SKM-1 treated with dmso at 0.1 percent for 144 hours (cell line): ENCODE measurements around the gene PCDHB4.
"Not testable (repeated sequence)": the region's sequence is repeated elsewhere in the genome, so short reads cannot be mapped to it uniquely, and the experiment has no call there.

ENCODE experiments used
- DNase-seq: peaks from one replicate; lab custom pipeline; 2025; ENCODE audit not compliant: unreplicated experiment; lab: John Stamatoyannopoulos, UW

The PCDHB4 gene

DNA sequence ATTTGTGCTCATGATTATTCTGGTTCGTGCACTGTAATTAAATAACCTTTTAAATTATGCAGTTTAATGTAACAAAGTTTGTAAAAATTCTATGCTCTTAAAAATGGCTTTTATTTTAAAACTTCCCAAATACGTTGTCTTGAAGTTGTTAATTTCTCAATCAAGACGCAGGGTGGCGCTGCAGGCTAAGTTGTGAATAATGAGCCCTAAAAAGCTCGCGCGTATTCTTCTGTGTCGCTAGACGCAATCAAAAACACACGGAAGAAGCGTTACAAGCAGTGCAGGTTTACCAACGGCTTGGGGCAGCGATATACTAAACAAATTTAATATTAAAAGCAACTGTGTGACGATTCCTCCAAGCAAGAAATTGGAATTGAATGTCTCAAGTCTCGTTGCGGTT lies at the start of gene PCDHB4:
Gene PCDHB4 (plus strand): TSS at position 256 of the 400 bp plus-strand sequence. CDS start 181 bp downstream, outside the sequence.
- DNase-seq = no peak

DNA sequence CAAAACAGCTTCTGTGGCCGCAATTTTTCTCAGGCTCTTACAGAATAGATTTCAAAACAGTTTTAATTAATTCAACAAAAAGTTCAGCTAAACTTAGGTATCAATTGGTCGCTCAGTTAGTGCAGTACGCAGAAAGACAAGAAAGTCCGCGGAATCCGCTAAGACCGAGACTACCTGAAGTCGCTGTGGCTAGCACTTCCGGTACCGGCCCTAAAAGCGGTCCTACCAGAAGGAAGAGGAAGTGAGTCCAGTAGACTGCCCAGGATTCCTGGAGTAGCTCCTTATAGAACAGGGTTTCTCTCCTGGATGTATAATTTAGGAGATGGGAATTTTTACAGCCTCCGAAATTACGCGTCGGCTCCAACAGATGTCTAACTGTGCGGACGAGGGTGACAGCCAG lies 43.8 kb upstream of the PCDHB4 start:
- no peak for DNase-seq

DNA sequence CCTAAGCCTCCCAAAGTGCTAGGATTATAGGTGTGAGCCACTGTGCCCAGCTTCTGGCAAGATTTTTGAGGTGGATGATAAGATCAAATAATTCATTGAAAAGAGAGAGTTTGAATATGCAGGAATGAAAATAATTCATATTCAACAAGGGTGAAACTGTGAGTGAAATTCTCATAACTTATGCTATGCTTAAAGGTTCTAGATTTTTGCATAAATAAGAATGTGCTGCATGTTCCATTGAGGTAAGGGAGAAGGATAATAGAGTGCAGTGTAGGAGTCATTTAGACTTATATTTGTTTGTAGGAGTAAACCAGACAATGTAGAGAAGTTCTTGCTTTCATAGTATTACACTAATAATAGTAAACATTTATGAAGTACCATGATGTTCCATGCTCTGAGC lies 39.4 kb upstream of the PCDHB4 start:
- DNase-seq = no peak

DNA sequence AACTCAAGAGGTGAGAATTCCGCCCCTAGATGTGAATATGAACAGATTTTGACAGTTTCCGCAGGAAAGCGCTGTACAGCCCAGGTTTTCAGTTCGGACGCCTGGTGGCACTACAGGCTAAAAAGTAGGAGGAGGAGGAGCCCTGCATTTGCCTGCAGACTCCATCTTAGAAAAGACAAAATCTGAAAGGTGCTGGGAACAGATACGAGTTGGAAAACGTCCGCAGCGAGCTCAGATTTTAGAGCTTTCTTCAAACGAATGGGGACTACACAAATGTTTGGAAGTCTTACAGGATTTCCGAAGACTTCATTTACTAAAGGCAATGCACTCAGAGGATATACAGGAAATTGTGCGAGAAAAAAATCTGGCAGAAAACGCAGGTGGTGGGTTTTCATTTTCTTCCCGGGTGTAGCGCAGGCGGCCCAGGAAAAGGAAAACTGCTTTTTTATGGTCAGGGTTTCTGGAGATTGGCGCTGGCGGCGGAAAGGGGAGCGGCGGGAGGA lies 37.1 kb upstream of the PCDHB4 start:
- DNase-seq = no peak

DNA sequence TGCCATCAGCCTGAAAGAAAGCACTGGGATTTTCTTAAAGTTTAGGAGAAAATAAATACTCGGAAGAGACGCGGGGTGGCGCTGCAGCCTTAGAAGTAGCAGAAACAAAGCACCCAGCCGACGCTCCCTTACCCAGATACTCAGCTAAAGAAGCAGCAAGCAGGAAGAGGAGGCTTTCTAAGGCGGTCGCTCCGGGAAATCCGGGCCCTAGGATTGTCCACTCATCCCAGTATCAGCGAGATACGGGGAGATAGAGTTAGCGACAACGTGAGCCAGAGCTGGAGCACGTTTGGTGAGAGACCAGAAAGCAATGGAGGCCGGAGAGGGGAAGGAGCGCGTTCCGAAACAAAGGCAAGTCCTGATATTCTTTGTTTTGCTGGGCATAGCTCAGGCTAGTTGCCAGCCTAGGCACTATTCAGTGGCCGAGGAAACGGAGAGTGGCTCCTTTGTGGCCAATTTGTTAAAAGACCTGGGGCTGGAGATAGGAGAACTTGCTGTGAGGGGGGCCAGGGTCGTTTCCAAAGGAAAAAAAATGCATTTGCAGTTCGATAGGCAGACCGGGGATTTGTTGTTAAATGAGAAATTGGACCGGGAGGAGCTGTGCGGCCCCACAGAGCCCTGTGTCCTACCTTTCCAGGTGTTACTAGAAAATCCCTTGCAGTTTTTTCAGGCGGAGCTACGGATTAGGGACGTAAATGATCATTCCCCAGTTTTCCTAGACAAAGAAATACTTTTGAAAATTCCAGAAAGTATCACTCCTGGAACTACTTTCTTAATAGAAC lies 26.9 kb upstream of the PCDHB4 start, which contains the start of gene PCDHB2:
Gene PCDHB2 (plus strand): TSS at position 135 of the 782 bp plus-strand sequence. CDS start 176 bp downstream, at position 311.
- DNase-seq = peak; percentile 2

DNA sequence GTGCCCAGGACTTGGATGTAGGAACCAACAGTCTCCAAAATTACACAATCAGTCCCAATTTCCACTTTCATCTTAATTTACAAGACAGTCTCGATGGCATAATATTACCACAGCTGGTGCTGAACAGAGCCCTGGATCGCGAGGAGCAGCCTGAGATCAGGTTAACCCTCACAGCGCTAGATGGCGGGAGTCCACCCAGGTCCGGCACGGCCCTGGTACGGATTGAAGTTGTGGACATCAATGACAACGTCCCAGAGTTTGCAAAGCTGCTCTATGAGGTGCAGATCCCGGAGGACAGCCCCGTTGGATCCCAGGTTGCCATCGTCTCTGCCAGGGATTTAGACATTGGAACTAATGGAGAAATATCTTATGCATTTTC lies 26.4 kb upstream of the PCDHB4 start:
- no peak for DNase-seq

DNA sequence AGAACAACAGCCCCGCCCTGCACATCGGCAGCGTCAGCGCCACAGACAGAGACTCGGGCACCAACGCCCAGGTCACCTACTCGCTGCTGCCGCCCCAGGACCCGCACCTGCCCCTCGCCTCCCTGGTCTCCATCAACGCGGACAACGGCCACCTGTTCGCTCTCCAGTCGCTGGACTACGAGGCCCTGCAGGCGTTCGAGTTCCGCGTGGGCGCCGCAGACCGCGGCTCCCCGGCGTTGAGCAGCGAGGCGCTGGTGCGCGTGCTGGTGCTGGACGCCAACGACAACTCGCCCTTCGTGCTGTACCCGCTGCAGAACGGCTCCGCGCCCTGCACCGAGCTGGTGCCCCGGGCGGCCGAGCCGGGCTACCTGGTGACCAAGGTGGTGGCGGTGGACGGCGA lies 25.4 kb upstream of the PCDHB4 start:
- not testable (repeated sequence) for DNase-seq

DNA sequence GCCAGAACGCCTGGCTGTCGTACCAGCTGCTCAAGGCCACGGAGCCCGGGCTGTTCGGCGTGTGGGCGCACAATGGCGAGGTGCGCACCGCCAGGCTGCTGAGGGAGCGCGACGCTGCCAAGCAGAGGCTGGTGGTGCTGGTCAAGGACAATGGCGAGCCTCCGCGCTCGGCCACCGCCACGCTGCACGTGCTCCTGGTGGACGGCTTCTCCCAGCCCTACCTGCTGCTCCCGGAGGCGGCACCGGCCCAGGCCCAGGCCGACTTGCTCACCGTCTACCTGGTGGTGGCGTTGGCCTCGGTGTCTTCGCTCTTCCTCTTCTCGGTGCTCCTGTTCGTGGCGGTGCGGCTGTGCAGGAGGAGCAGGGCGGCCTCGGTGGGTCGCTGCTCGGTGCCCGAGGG lies 25.0 kb upstream of the PCDHB4 start:
- not testable (repeated sequence) for DNase-seq

DNA sequence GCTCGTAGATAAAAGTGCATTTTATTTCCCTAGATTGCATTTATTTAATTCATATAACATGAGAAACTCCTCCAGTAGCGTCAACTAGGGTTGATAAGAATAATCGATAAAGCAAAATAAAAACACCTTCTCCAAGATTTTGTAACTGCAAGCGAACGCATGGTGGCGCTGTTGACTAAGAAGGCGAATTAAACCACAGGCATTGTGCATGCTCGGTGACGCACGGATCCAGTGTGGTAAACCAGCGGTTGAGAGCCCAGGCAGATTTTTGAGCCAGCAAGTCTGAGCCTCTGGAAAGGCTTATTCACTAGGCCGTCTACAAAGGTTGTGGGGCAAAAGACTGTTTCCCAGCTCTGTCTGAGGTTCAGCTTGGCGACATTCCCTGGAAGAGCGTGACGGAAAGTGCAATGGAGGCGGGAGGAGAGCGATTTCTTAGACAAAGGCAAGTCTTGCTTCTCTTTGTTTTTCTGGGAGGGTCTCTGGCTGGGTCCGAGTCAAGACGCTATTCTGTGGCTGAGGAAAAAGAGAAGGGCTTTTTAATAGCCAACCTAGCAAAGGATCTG lies 21.3 kb upstream of the PCDHB4 start, which contains the start of gene PCDHB3:
Gene PCDHB3 (plus strand): TSS at position 231 of the 563 bp plus-strand sequence. CDS start 177 bp downstream, at position 408.
- no peak for DNase-seq

DNA sequence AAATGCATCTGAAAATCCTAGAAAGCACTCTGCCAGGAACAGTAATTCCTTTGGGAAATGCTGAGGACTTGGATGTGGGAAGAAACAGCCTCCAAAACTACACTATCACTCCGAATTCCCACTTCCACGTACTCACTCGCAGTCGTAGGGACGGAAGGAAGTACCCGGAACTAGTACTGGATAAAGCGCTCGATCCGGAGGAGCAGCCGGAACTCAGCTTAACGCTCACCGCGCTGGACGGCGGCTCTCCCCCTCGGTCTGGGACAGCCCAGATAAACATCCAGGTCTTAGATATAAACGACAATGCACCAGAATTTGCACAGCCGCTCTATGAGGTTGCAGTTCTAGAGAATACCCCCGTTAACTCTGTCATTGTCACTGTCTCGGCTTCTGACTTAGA lies 20.6 kb upstream of the PCDHB4 start:
- DNase-seq = no peak

DNA sequence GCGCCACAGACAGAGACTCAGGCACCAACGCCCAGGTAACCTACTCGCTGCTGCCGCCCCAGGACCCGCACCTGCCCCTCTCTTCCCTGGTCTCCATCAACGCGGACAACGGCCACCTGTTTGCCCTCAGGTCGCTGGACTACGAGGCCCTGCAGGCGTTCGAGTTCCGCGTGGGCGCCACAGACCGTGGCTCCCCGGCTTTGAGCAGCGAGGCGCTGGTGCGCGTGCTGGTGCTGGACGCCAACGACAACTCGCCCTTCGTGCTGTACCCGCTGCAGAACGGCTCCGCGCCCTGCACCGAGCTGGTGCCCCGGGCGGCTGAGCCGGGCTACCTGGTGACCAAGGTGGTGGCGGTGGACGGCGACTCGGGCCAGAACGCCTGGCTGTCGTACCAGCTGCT lies 19.5 kb upstream of the PCDHB4 start:
- not testable (repeated sequence) for DNase-seq

DNA sequence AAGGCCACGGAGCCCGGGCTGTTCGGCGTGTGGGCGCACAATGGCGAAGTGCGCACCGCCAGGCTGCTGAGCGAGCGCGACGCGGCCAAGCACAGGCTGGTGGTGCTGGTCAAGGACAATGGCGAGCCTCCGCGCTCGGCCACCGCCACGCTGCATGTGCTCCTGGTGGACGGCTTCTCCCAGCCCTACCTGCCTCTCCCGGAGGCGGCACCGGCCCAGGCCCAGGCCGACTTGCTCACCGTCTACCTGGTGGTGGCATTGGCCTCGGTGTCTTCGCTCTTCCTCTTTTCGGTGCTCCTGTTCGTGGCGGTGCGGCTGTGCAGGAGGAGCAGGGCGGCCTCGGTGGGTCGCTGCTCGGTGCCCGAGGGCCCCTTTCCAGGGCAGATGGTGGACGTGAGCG lies 19.1 kb upstream of the PCDHB4 start:
- DNase-seq = not testable (repeated sequence)

DNA sequence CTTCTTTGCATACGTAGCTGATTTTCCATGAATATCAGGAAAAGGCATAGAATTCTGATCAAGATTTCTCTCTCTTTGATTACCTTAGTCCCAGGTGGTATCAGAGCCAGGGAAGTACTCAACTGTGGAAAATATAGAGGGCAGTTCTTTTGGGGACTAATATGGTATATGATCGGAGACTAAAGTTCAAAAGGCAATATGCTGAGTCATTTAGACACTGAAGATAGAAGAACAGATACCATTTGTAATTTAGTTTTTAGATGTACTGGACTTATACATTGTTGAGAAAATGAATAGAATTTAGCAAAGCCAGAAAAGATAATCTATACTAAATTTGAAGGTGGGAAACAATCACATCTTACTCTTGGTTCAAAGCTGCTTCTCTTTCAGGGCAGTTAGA lies 16.3 kb upstream of the PCDHB4 start:
- DNase-seq = no peak

DNA sequence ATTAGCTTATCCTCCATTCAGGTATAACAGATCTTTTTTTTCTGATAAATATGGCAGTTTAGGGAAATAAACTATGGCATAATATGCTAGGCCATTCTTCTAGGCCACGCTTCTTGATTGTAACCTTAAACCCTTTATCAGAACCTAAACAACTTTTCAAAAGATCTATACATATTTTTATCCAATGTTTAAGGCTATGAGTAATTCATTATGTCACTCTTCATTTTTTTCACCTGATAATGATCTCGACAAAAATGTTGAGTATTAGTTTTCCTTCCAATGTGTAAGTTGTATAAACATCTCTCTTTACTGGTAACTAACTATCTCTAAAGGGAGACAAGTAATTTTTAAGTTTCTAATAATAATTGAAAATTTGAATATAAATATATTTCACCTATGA lies 2.4 kb upstream of the PCDHB4 start:
- no peak for DNase-seq

DNA sequence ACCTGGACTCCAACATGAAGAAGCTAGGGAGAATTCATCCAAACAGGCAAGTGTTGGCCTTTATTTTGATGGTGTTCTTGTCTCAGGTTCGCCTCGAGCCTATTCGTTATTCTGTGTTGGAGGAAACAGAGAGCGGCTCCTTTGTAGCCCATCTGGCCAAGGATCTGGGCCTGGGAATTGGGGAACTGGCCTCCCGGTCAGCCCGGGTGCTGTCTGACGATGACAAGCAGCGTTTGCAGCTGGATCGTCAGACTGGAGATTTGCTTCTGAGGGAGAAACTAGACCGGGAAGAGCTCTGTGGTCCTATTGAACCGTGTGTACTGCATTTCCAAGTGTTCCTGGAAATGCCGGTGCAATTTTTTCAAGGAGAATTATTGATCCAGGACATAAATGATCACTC lies 367 bp downstream of the PCDHB4 start:
- DNase-seq = no peak

DNA sequence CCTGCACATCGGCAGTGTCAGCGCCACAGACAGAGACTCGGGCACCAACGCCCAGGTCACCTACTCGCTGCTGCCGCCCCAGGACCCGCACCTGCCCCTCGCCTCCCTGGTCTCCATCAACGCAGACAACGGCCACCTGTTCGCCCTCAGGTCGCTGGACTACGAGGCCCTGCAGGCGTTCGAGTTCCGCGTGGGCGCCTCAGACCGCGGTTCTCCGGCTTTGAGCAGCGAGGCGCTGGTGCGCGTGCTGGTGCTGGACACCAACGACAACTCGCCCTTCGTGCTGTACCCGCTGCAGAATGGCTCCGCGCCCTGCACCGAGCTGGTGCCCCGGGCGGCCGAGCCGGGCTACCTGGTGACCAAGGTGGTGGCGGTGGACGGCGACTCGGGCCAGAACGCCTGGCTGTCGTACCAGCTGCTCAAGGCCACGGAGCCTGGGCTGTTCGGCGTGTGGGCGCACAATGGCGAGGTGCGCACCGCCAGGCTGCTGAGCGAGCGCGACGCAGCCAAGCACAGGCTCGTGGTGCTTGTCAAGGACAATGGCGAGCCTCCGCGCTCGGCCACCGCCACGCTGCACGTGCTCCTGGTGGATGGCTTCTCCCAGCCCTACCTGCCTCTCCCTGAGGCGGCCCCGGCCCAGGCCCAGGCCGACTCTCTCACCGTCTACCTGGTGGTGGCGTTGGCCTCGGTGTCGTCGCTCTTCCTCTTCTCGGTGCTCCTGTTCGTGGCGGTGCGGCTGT lies 1.9 kb downstream of the PCDHB4 start:
- not testable (repeated sequence) for DNase-seq

DNA sequence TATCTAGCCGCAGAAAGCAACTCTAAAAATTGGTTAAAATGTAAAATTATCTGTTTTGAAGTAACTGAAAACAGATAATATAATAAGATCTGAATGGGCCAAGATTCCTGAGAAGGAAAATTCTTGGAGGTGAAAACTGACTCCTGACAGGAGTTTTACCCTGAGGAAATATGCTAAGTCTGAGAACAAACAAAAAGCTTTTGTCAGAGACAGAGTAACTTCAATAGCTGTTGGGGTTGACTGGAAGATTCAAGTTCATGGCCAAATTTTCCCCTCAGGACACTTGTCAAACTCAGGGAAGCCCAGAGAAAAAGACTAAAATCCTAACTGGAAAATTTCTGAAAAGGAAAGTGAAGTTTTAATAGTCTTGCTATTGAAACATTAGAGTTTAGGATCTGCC lies 5.7 kb downstream of the PCDHB4 start:
- DNase-seq = no peak

DNA sequence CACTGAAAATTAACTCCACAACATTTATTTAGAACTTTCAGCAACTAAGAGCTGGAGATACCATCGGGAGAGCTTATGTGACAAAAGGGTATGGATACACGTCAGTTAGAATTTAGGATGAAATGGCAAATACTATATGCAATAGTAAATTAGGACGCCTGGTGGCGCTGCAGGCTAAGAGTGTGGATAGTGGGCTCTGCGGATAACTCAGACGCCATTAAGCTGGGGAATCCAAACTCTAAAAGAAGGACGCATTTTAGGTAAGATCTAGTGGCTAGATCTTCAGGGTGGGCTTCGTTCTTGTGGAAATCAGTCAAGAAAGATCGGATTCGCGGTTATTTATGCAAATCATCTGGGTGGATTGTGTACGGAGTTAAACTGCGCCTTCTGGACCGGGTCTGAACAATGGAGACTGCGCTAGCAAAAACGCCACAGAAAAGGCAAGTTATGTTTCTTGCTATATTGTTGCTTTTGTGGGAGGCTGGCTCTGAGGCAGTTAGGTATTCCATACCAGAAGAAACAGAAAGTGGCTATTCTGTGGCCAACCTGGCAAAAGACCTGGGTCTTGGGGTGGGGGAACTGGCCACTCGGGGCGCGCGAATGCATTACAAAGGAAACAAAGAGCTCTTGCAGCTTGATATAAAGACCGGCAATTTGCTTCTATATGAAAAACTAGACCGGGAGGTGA lies 13.6 kb downstream of the PCDHB4 start, which contains the start of gene PCDHB5:
Gene PCDHB5 (plus strand): TSS at position 177 of the 688 bp plus-strand sequence. CDS start 229 bp downstream, at position 406.
- no peak for DNase-seq

DNA sequence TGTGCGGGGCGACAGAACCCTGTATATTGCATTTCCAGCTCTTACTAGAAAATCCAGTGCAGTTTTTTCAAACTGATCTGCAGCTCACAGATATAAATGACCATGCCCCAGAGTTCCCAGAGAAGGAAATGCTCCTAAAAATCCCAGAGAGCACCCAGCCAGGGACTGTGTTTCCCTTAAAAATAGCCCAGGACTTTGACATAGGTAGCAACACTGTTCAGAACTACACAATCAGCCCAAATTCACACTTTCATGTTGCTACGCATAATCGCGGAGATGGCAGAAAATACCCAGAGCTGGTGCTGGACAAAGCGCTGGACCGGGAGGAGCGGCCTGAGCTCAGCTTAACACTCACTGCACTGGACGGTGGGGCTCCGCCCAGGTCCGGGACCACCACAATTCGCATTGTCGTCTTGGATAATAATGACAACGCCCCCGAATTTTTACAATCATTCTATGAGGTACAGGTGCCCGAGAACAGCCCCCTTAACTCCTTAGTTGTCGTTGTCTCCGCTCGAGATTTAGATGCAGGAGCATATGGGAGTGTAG lies 14.2 kb downstream of the PCDHB4 start:
- no peak for DNase-seq

DNA sequence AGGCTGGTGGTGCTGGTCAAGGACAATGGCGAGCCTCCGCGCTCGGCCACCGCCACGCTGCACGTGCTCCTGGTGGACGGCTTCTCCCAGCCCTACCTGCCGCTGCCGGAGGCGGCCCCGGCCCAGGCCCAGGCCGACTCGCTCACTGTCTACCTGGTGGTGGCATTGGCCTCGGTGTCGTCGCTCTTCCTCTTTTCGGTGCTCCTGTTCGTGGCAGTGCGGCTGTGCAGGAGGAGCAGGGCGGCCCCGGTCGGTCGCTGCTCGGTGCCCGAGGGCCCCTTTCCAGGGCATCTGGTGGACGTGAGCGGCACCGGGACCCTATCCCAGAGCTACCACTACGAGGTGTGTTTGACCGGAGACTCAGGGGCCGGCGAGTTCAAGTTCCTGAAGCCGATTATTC lies 15.7 kb downstream of the PCDHB4 start:
- not testable (repeated sequence) for DNase-seq

DNA sequence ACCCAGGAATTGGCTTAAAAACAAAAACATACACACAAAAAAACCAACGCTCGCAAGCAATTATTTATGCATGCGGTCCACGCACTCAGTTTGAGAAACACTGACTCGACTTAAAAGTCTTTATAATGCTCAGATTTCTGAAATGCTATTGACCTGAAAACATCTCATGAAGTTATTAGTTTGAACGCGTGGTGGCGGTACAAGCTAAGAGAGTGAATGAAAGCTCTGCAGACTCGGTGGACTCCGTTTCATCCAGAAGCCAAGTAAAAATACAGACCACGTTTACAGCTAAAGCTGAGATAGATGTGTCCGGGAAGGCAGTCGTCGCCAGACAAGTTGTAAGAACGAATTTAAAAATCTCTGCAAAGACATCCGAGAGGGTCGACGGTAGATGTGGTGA lies 28.2 kb downstream of the PCDHB4 start, which contains the start of gene PCDHB6:
Gene PCDHB6 (plus strand): TSS at position 246 of the 400 bp plus-strand sequence. CDS start 201 bp downstream, outside the sequence.
- no peak for DNase-seq
